Fibroblast of villous mesenchyme (primary cell): ENCODE data around the gene EMB. TPM values are rescaled to one million over a fixed set of nuclear protein-coding genes. Genes with fewer than 3 reads are reported as not detected.
"Not testable (repeated sequence)": the region's sequence is repeated elsewhere in the genome, so short reads cannot be mapped to it uniquely, and the experiment has no call there.

ENCODE experiments used
- DNase-seq: peaks from one replicate; pipeline ENCODE4 v3.0.0-alpha.2; 2010; ENCODE audit warnings: low read depth
- H3K4me3 ChIP-seq: 2 replicates; pipeline ENCODE4 v1.5.1; 2011; ENCODE audit warnings: low read depth, mild to moderate bottlenecking, low read length
- CTCF ChIP-seq: IDR thresholded peaks from 2 replicates; pipeline ENCODE4 v1.5.1; 2012; ENCODE audit warnings: low read depth, mild to moderate bottlenecking, low read length; ENCODE audit not compliant: insufficient read depth
- total RNA-seq: library from RNA; depleted of rRNA; stranded (reverse); fragments of >200 nt; gene quantifications from 2 replicates; pipeline ENCODE4 v1.2.3, GENCODE V29; 2012

The EMB gene
- total RNA-seq, 1 donor, result 0.86 TPM

- no peak overlapping the region for H3K4me3 ChIP-seq
- TF ChIP-seq CTCF, result no peak
- no peak for DNase-seq
These were observed 39.8 kb downstream of the EMB start for GRCh38 chr5:50401336-50401735.

GRCh38 chr5:50393925-50394609 lies 47.0 kb downstream of the EMB start:
- H3K4me3 ChIP-seq, DNase-seq: not testable (repeated sequence)

GRCh38 chr5:50392289-50392688 lies 48.8 kb downstream of the EMB start:
- DNase-seq, H3K4me3 ChIP-seq: not testable (repeated sequence)

GRCh38 chr5:50384381-50384780 lies 56.7 kb downstream of the EMB start:
- not testable (repeated sequence) for H3K4me3 ChIP-seq, DNase-seq

GRCh38 chr5:50376696-50377095 lies 64.4 kb downstream of the EMB start:
- DNase-seq, H3K4me3 ChIP-seq: not testable (repeated sequence)

- not testable (repeated sequence) for DNase-seq, H3K4me3 ChIP-seq
These were observed 71.6 kb downstream of the EMB start for GRCh38 chr5:50369287-50370033.

- H3K4me3 ChIP-seq, result no peak overlapping the region
- DNase-seq, result no peak
- TF ChIP-seq CTCF, result no peak
These were observed 75.4 kb downstream of the EMB start for GRCh38 chr5:50365426-50366251.

GRCh38 chr5:50364535-50365309 lies 76.4 kb downstream of the EMB start:
- H3K4me3 ChIP-seq, DNase-seq: not testable (repeated sequence)

- TF ChIP-seq CTCF, result no peak
- H3K4me3 ChIP-seq, result no peak overlapping the region
- no peak for DNase-seq
These were observed 81.9 kb downstream of the EMB start for GRCh38 chr5:50359187-50359586.
